HL-60 (cell line): ENCODE results near the gene CADM2.
"Not testable (repeated sequence)": the region's sequence is repeated elsewhere in the genome, so short reads cannot be mapped to it uniquely, and the experiment has no call there.

Source experiments
- DNase-seq, 2 experiments: peaks; one replicate each; pipeline ENCODE4 v3.0.0-alpha.2; 2010 to 2020; ENCODE audit warnings: low read depth in 1 of 2, low spot score in 1 of 2
- H3K27ac ChIP-seq: fragments of 250-450 bp; sonication (Bioruptor Pico); replicated peaks from 2 replicates; pipeline ENCODE4 v1.5.1; 2020; ENCODE audit warnings: mild to moderate bottlenecking, moderate library complexity
- H3K27me3 ChIP-seq: fragments of 250-450 bp; sonication (Bioruptor Pico); 2 replicates; pipeline ENCODE4 v1.5.1; 2021; ENCODE audit warnings: mild to moderate bottlenecking, moderate library complexity; ENCODE audit not compliant: insufficient read depth, poor library complexity, severe bottlenecking
- H3K4me3 ChIP-seq: replicated peaks from 2 replicates; pipeline ENCODE4 v1.5.1; 2011; ENCODE audit warnings: mild to moderate bottlenecking, control low read depth, low read length; ENCODE audit not compliant: insufficient read depth
- CTCF ChIP-seq: IDR thresholded peaks from one replicate; pipeline ENCODE4 v1.5.1; 2011; ENCODE audit warnings: low read length, control low read depth, inconsistent platforms; ENCODE audit not compliant: insufficient read depth
- GABPA ChIP-seq: IDR thresholded peaks from 2 replicates; pipeline ENCODE4 v1.6.1; 2012; ENCODE audit warnings: low read depth
- POLR2AphosphoS5 ChIP-seq: IDR thresholded peaks from 2 replicates; pipeline ENCODE4 v1.6.1; 2012; ENCODE audit warnings: low read depth
- REST ChIP-seq: IDR thresholded peaks from 2 replicates; pipeline ENCODE4 v1.6.1; 2012; ENCODE audit warnings: low read depth; ENCODE audit not compliant: insufficient replicate concordance
- SPI1 ChIP-seq: IDR thresholded peaks from 2 replicates; pipeline ENCODE4 v1.6.1; 2012; ENCODE audit warnings: low read depth, mild to moderate bottlenecking, borderline replicate concordance

Gene CADM2

DNA sequence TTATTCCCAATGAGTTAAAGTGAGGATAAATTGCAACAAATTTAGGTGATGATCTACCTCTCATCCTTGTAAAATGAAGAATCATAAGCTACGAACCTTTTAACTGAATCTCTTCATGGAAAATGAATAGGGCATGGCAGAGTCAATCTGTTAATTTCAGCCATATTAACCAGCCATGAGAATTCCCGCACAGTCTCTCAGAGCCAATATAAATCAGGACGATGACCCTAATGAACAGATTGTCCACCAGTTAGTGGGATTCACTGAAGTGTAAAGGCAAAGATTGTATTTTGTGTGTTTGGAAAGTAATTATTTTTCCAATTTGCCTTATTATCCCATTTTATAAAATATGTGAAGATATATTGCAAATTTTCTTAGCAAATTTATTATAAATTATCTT is 183.8 kb downstream of the CADM2 start:
- DNase-seq = no peak
- no peaks in the 10 kb centered on the region for H3K27me3 ChIP-seq
- TF ChIP-seq POLR2AphosphoS5 (no peak), REST (no peak), SPI1 (no peak), GABPA (no peak), CTCF (no peak)
- no peak overlapping the region for H3K27ac ChIP-seq
- H3K4me3 ChIP-seq = no peak overlapping the region

DNA sequence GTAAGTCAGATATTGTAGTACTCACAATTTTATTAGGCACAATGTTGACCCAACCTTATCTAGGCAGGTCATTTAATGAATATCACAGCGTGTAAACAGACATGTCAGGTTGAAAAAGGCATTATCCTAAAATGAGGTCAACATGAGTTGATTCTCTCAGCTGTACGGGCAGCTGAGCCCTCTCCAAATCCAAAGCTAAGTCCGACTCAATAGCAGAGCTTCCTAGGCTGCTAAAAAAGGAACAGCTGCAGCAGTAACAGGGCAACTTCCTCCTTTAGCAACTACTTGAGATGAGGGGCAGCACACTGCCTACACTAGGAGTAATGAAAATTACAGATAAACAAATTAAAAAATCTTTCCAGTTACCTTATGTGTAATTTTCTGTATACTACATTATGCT is 189.2 kb downstream of the CADM2 start:
- H3K27me3 ChIP-seq = no peaks in the 10 kb centered on the region
- DNase-seq = peak in 1 of 2 experiments; percentile 1
- TF ChIP-seq SPI1 = peak; percentile 24; the same call in 1 of the 2 replicates
- TF ChIP-seq GABPA = no peak
- no peak overlapping the region for H3K4me3 ChIP-seq
- H3K27ac ChIP-seq = no peak overlapping the region

DNA sequence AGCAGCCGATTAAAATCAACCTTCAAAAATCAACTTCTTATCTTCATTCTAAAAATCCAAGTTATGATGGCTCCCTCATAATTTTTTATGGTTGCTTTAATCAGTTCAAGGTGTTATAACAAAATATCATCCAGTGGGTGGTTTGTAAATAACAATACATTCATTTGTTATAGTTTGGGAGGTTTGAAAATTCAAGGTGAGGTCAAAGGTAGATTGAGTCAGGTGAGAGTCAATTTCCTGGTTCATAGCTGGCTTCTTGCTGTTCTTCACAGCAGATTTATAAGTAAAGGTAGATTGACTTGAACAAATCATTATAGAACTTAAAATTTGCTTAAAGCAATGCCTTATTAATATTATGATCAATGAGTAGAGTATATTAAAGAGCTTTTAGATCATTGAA is 192.8 kb downstream of the CADM2 start:
- Histone ChIP-seq H3K27me3 (no peaks in the 10 kb centered on the region), H3K4me3 (no peak overlapping the region), H3K27ac (no peak overlapping the region)
- no peak for DNase-seq
- TF ChIP-seq GABPA (no peak), REST (no peak)

- not testable (repeated sequence) for DNase-seq, H3K27me3 ChIP-seq, H3K4me3 ChIP-seq, H3K27ac ChIP-seq
Observed at GRCh38 chr3:85153279-85153678, 194.5 kb downstream of the CADM2 start.

- DNase-seq = no peak
- no peaks in the 10 kb centered on the region for H3K27me3 ChIP-seq
- TF ChIP-seq REST = no peak
- no peak for TF ChIP-seq GABPA
- TF ChIP-seq POLR2AphosphoS5 = no peak
- no peak for TF ChIP-seq CTCF
- no peak for TF ChIP-seq SPI1
- H3K4me3 ChIP-seq = no peak overlapping the region
- no peak overlapping the region for H3K27ac ChIP-seq
Observed at GRCh38 chr3:85159376-85159775, 200.6 kb downstream of the CADM2 start.
